GM03348 (cell line): Measurements from ENCODE around the gene BLZF1.
"Not testable (repeated sequence)": the region's sequence is repeated elsewhere in the genome, so short reads cannot be mapped to it uniquely, and the experiment has no call there.

Source experiments
- DNase-seq: peaks from one replicate; pipeline ENCODE4 v3.0.0; 2012; ENCODE audit warnings: low spot score

The BLZF1 gene

GRCh38 chr1:169367686-169368405 lies at the start of gene BLZF1, which contains the start of gene NME7:
BLZF1 (plus strand) TSS chr1:169368195; CDS start chr1:169369523, 1,328 bp downstream.
NME7 (minus strand) TSS chr1:169367797; CDS start chr1:169367710, 87 bp downstream.
- peak; percentile 92 for DNase-seq

GRCh38 chr1:169318536-169319244 lies 49.3 kb upstream of the BLZF1 start:
- DNase-seq = no peak

- DNase-seq = peak; percentile 12
Measured at GRCh38 chr1:169321539-169321938, 46.5 kb upstream of the BLZF1 start.

GRCh38 chr1:169322138-169322537 lies 45.9 kb upstream of the BLZF1 start:
- no peak for DNase-seq

GRCh38 chr1:169325117-169325516 lies 42.9 kb upstream of the BLZF1 start:
- no peak for DNase-seq

- DNase-seq = no peak
Measured at GRCh38 chr1:169326261-169326955, 41.6 kb upstream of the BLZF1 start.

GRCh38 chr1:169326956-169327268 lies 41.1 kb upstream of the BLZF1 start:
- peak; percentile 9 for DNase-seq

- DNase-seq = no peak
Measured at GRCh38 chr1:169327875-169328274, 40.1 kb upstream of the BLZF1 start.

- no peak for DNase-seq
Measured at GRCh38 chr1:169329383-169329782, 38.6 kb upstream of the BLZF1 start.

- no peak for DNase-seq
Measured at GRCh38 chr1:169330927-169331326, 37.1 kb upstream of the BLZF1 start.

GRCh38 chr1:169334727-169335126 lies 33.3 kb upstream of the BLZF1 start:
- DNase-seq = not testable (repeated sequence)

GRCh38 chr1:169336947-169337715 lies 30.9 kb upstream of the BLZF1 start:
- DNase-seq = not testable (repeated sequence)

GRCh38 chr1:169338617-169339016 lies 29.4 kb upstream of the BLZF1 start:
- DNase-seq = no peak

GRCh38 chr1:169339773-169340172 lies 28.2 kb upstream of the BLZF1 start:
- DNase-seq = no peak

- no peak for DNase-seq
Measured at GRCh38 chr1:169340882-169341281, 27.1 kb upstream of the BLZF1 start.

GRCh38 chr1:169342096-169342495 lies 25.9 kb upstream of the BLZF1 start:
- DNase-seq = not testable (repeated sequence)

GRCh38 chr1:169345511-169345910 lies 22.5 kb upstream of the BLZF1 start:
- no peak for DNase-seq

GRCh38 chr1:169346036-169346589 lies 21.9 kb upstream of the BLZF1 start:
- no peak for DNase-seq

GRCh38 chr1:169347688-169348382 lies 20.2 kb upstream of the BLZF1 start:
- DNase-seq = no peak

- DNase-seq = peak; percentile 10
Measured at GRCh38 chr1:169348383-169349036, 19.5 kb upstream of the BLZF1 start.

GRCh38 chr1:169360415-169360814 lies 7.6 kb upstream of the BLZF1 start:
- DNase-seq = no peak
